Measurements from ENCODE around the gene ZNF384. TPM values are rescaled to one million over a fixed set of nuclear protein-coding genes. Genes with fewer than 3 reads are reported as not detected.
A peak's percentile ranks its signal among the peaks of the same experiment; 100 is the strongest.
"Not testable (repeated sequence)": the region's sequence is repeated elsewhere in the genome, so short reads cannot be mapped to it uniquely, and the experiment has no call there.

ZNF384 gene
- total RNA-seq: 39.3 TPM
- long read RNA-seq, partial matches to known transcripts: 7 of 9 reads
- long read RNA-seq, other reads (novel, unspliced or antisense): 2 of 9 reads

DNA sequence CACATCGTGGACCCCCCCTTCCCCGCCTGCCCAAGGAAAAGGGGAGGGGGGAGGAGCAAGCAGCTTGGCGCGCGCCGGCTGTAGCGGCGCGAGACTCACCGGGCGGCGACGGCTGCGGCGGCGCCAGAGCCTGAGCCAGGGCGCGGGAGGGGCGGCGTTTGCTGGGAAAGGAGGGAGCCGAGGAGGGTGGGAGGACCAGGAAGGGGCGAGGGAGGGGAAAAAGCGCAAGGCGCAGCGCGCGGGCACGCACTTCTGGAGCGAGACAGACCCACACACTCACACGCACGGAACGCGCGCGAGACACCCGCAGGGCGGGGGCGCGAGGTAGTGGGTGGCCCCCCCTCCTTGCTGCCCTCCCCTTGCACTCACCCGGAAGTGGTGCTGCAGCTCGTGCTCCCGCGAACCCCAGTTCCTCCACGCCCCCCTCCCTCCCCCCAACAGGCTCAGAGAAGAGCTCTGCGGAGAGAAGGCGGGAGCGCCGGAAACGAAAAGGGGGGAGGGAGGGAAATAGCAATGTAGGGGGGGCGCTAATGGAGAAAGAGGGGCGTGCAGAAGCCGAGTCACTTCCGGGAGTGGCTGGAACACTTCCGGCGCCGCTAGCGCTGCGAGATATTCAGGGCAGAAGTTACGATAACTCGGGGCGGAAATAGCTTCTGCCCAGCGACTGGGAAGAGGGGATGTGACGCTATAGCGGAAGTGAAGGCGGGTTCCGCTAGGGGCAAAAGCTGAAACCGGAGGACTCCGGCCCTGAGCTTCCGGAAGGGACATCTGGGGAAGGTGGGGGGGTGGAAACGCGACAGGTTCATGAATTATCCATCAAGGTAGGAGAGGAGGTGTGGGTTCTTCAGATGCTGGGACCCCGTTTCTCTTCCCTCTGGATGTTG lies at the start of gene ZNF384:
ZNF384 (minus strand) TSS at position 377 of the 884 bp plus-strand sequence. CDS start 9,855 bp downstream, outside the sequence.
- DNase-seq (ENCODE audit: low spot score): peak; percentile 97

DNA sequence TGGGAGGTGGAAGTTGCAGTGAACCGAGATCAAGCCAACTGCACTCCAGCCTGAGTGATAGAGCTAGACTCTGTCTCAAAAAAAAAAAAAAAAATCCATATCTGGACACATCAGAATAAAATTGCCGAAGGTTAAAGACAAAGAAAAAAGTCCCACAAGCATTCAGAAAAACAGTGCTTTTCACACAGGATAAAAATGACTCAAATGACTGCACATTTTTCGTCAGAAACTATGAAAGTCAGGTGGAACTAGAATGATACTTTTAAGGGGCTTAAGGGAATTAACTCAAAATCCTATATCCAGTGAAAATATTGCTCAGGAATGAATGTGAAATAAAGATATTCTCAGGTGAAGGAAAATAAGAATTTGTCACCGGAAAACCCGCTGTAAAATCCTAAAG lies 47.6 kb upstream of the ZNF384 start:
- DNase-seq (ENCODE audit: low spot score): no peak

DNA sequence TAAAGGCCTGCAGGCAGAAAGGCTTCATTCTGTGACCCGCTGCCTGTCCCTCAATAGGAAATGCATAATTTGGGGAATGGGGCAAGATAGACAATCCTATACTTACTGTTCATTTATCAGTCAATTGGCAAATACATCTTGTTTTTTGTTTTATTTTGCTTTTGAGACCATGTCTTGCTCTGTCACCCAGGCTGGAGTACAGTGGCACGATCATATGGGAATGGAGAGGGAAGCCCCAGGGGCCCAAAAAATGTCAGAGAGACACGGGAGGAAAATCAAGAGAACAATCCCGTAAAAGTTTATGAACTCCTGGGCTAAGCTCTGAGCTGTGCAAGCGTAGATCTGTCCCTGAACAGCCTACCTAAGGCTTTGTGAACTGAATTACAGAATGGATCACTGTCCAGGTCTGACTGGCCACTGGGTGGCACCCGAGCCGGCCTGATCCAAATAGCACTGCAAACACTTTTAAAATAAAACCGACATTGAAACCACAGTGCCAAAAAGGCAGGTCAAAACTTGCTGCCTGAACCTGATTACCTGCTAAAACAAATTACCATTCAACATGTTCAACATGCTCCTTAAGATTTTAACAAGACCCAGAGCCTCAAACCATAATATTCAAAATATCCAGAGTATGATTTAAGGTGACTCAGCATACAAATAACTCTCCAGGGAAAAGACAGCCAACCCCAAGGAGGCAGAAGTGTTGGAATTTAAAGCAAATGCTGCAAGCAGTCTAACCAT lies 46.4 kb upstream of the ZNF384 start:
- no peak for DNase-seq (ENCODE audit: low spot score)

DNA sequence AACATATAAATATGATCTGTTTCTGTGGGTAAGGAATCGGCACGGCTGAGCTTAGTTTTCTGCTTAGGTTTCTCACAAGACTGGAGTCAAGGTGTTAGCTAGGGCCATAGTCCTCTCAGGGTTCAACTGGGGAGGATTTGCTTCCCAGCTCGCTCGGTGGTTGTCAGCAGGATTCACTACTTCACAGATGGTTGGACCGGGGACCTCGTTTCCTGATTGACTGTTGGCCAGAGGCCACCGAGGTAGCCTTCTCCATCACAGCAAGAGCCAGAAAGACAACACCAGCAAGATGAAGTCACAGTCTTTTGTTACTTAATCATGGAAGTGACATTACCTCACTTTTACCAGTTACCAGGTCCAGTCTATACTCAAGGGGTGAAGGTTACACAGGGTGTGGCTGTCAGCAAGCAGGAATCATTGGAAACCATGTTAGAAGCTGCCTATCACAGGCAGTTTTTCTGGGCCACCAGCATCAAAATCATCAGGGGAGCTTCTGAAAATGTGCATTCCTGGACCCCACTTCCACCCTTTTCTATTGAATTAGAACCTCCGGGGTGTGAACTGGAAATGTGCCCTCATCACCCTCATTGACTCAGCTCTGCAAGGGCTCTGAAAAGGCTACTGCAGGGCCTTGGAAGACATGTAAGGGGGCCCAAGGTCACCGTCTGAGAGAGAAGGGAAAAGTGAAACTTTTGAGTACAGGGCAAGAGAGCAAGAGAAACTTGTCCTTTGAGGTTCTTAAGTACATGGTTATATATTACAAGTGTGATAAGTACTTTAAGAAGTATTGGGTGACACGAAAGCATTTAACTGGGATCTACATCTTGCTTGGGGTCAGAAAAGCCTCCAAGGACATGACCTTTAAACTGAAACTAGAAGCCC lies 45.6 kb upstream of the ZNF384 start:
- no peak for DNase-seq (ENCODE audit: low spot score)

DNA sequence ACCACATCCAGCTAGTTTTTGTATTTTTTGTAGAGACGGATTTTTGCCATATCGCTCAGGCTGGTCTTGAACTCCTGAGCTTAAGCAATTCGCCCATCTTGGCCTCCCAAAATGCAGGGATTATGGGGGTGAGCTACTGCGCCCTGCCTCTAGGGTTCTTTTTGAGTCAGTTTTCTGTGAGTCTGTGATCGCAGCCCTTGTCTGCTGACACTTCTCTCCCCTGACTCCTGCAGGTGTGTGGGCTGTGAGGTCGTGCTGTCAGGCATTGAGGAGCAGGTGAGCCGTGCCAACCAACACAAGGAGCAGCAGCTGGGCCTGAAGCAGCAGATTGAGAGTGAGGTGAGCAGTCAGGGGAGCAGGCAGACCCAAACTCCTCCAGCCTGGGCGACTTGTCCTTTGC lies 41.0 kb upstream of the ZNF384 start:
- DNase-seq (ENCODE audit: low spot score): no peak

DNA sequence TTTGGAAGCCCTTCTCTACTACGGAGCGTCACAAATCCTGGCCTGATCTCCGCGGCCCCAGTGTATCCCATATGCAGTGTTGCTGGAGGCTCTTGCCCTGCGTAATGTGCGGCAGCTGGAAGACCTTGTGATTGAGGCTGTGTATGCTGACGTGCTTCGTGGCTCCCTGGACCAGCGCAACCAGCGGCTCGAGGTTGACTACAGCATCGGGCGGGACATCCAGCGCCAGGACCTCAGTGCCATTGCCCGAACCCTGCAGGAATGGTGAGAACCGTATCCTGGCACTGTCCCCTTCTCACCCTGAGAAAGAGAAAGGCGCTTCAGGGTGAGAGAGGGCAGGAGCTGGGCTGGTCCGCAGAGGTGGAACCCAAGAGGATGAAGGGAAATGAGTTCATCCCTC lies 40.0 kb upstream of the ZNF384 start:
- DNase-seq (ENCODE audit: low spot score): no peak

DNA sequence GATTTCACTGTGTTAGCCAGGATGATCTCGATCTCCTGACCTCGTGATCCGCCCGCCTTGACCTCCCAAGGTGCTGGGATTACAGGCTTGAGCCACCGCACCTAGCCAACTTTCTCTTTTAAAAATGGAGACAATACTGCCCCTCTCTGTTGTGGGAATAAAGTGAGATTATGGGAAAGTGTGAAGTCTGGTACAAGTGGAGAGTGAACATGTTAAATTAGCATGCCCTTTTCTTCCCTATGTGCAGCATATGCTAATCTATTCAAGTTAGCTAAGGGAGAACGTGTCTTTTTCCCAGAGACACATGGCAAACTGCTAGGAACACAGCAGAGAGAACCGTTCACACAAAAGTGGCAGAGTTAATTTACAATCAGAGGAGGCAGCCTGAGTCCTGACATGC lies 36.2 kb upstream of the ZNF384 start:
- DNase-seq (ENCODE audit: low spot score): no peak

DNA sequence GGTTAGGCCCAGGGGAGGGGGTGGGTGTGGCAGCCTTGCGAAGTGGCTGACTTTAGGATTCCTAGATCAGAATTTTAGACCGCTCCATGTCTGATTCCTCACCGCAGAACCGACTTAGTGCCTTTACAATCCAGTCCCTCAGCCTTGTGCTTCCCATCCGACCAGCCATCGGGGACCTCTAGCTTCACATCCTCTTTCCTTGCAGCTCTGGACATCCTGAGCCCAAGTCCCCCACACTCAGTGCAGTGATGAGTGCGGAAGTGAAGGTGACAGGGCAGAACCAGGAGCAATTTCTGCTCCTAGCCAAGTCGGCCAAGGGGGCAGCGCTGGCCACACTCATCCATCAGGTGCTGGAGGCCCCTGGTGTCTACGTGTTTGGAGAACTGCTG lies 35.2 kb upstream of the ZNF384 start:
- DNase-seq (ENCODE audit: low spot score): no peak

DNA sequence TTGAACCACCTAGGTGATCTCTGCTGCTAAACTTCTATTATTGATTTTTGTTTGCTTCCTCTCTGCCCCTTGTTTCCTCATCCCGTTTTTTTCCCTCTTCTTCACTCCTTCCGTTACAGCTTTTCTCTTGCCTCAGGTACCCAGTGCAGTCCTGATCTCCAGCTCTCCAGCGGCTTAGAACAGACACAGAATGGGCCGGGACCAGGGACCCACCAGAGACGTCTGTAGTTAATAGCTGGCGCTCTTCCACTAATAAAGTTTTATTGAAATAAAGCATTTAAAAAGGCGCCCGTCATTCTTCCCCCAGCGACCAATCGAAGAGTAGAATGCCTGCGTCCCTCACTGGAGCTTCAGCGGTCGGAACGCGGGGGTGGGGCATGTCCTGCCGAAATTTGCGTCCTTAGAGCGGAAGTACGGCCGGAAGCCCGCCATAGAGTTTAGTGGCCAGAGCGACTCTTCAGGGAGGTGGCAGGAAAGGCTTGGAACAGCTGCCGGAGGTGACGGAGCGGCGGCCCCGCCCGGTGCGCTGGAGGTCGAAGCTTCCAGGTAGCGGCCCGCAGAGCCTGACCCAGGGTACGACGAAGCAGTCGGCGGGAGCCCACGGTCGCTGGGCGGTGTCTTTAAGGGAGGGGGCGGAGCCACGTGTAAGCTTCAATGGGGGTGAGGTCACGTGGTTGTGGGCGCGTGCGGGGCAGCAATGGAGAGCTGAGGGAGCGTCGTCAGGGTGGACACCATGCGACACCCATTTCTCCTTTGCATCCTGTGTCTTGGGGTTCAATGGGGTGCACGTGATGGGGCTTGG lies 34.6 kb upstream of the ZNF384 start, which contains the start of gene COPS7A:
COPS7A (plus strand) TSS at position 440 of the 802 bp plus-strand sequence. CDS start 611 bp downstream, outside the sequence.
- peak; percentile 98 for DNase-seq (ENCODE audit: low spot score)

DNA sequence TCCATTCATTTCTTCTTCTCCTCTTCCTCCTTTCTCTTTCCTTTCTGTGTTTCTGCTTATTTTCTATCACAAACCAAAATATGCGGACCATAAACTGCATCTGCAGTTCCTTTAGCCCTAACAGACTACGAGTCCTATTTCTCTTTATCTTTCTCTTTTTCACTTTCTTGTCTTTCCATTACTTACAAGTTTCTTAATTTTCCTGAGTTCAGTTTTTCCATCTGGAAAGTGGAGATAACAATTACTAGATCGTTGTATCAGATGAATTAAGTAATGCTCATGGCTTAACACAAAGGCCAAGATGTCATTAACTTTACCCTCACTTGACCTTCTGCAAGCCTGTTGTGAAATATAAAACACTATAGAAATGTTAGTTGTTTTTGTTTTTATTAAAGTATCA lies 33.7 kb upstream of the ZNF384 start:
- no peak for DNase-seq (ENCODE audit: low spot score)

DNA sequence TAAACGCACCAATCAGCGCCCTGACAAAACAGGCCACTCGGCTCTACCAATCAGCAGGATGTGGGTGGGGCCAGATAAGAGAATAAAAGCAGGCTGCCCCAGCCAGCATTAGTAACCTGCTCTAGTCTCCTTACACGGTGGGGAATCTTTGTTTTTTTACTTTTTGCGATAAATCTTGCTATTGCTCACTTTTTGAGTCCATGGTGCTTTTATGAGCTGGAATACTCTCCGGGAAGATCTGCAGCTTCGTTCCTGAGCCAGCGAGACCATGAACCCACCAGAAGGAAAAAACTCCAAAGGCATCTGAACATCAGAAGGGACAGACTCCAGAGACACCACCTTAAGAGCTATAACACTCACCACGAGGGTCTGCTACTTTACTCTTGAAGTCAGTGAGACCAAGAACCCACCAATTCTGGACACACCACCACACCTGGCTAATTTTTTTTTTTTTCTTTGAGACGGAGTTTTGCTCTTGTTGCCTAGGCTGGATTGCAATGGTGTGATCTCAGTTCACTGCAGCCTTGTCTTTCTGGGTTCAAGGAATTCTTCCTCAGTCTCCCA lies 27.8 kb upstream of the ZNF384 start:
- no peak for DNase-seq (ENCODE audit: low spot score)

DNA sequence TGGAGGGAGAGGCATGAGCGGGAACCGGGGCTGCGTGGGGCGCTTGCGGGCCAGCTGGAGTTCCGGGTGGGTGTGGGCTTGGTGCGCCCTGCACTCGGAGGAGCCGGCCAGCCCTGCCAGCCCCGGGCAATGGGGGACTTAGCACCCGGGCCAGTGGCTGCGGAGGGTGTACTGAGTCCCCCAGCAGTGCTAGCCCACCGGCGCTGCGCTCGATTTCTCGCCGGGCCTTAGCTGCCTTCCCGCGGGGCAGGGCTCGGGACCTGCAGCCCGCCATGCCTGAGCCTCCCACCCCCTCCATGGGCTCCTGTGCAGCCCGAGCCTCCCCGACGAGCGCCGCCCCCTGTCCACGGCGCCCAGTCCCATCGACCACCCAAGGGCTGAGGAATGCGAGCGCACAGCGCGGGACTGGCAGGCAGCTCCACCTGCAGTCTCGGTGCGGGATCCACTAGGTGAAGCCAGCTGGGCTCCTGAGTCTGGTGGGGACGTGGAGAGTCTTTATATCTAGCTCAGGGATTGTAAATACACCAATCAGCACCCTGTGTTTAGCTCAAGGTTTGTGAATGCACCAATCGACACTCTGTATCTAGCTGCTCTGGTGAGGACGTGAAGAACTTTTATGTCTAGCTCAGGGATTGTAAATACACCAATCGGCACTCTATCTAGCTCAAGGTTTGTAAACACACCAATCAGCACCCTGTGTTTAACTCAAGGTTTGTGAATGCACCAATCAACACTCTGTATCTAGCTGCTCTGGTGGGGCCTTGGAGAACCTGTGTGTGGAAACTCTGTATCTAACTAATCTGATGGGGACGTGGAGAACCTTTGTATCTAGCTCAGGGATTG lies 27.1 kb upstream of the ZNF384 start:
- DNase-seq (ENCODE audit: low spot score): not testable (repeated sequence)

DNA sequence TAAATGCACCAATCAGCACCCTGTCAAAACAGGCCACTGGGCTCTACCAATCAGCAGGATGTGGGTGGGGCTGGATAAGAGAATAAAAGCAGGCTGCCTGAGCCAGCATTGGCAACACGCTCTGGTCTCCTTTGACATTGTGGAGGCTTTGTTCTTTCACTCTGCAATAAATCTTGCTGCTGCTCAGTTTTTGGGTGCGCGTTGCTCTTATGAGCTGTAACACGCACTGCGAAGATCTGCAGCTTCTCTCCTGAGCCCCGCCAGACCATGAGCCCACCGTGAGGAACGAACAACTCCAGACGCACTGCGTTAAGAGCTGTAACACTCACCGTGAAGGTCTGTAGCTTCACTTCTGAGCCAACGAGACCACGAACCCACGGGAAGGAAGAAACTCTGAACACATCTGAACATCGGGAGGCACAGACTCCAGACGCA lies 19.8 kb upstream of the ZNF384 start:
- DNase-seq (ENCODE audit: low spot score): no peak

DNA sequence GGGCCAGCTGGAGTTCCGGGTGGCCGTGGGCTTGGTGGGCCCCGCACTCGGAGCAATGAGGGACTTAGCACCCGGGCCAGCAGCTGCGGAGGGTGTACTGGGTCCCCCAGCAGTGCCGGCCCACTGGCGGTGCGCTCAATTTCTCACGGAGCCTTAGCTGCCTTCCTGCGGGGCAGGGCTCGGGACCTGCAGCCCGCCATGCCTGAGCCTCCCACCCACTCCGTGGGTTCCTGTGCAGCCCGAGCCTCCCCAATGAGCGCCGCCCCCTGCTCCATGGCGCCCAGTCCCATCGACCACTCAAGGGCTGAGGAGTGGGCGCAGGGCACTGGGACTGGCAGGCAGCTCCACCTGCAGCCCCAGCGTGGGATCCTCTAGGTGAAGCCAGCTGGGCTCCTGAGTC lies 19.2 kb upstream of the ZNF384 start:
- not testable (repeated sequence) for DNase-seq (ENCODE audit: low spot score)

DNA sequence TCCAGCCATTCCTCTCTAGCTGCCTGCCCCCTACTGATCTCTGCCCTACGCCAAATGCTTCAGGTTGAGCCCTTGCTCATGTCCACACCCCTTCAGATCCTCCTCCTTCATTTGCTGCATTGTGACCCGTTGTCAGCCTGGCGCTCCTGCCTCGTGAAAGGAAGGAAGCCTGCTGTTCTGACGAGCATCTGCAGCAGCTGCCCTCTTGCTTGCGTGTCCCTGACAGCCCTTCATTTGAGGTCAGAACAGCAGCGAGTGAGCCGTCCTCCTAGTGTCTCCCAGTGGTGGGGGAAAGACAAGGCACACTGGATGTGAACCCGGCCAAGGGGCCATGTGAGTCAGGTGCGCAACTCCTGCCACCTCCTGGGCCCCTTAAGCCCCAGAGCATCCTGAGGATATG lies 14.5 kb upstream of the ZNF384 start:
- DNase-seq (ENCODE audit: low spot score): no peak

DNA sequence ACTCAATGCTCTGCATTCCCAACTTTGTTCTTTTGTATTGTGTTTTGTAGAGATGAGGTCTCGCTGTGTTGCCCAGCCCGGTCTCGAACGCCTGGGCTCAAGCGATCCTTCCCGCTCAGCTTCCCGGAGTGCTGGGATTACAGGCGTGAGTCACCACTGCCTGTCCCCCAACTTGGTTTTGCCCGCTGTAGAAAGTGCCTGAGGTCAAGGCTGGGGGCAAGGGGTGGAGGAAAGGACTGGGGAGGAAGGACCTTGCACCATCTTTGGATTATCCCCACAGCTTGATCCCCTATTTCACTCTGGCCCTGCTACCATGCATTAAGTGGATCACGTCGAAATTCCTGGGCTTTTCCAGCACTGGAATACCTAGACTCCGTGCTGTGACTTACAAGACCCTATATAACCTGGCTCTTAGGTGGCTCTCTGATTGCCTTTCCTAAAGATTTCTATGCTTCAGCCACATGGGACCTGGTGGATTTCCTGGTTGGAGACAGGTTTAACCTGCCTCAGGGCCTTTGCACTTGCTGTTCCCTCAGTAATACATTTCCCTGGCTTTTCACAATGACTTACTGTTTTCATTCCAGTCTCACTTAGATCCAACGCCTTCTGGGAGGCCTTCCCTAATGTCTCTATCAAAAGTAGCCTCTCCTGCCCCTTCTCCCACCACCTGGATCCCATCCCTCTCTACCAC lies 12.0 kb upstream of the ZNF384 start:
- DNase-seq (ENCODE audit: low spot score): no peak

DNA sequence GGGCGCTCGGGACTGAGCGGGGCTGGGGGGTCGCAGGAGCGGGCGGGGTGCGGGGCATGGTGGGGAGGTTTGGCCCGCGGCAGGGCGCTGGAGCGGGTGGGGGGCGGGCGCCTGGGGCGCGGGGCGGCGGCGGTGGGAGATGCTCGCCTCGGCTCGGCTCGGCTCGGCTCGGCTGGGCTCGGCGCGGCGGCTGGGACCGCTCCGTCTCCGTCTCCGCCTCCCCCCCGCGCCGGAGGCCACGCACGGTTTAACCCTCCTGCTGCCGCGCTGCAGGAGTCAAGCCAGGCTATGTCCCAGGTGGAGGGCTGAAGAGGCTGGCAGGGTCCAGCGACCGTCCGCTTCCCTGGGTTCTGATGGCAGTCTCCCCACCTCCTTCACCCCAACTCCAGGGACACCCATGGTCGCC lies 11.5 kb upstream of the ZNF384 start, which contains the start of gene PIANP:
PIANP (minus strand) TSS at position 170 of the 406 bp plus-strand sequence. CDS start 2,754 bp downstream, outside the sequence.
- DNase-seq (ENCODE audit: low spot score): no peak

DNA sequence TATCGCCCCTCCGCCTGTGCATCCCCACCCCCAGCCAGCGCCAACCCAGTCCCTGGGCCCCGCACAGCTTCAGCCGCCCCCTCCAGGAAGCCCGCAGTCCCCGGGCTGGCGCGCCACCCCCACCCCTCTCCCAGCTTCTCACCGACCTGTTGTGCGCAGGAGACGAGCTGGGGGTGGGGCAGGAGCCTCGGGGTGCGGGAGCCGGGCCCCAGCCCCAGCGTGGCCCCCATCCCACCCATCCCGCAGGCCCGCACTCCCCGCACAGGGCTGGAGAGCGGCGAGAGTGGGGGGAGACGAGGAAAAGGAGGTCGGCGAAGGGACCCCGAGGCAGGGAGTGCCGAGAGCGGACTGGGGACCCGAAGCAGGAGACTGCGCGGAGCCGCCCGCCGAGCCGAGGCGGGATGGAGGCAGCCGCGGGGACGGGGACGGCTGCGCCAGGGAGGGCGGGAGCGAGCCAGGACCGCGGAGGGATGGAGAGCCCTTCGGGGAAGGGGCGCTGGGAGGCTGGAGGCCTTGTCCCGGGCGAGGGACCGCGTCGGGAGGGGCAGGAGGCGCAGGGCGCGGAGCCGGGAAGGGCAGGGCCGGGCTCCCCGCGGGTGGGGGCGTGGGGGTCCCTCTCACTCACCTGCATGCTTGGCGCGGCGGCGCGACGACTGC lies 10.9 kb upstream of the ZNF384 start:
- DNase-seq (ENCODE audit: low spot score): no peak

All from mesenteric fat pad (tissue), 1 donor.